ENCODE results near the gene RAD9A. TPM values are rescaled to one million over a fixed set of nuclear protein-coding genes. Genes with fewer than 3 reads are reported as not detected.

The RAD9A gene
- total RNA-seq, 1 donor from 2014 or later = 8.3 TPM

GRCh38 chr11:67393437-67393836, 1.7 kb downstream of the RAD9A start:
- Histone ChIP-seq H3K27me3 (ENCODE audit: control insufficient read depth, insufficient read depth, low read length) (no peaks in the 10 kb centered on the region), H3K4me3 (ENCODE audit: low read depth, low read length) (no peak overlapping the region), H3K36me3 (ENCODE audit: control insufficient read depth, insufficient read depth, low read length) (no peaks in the 10 kb centered on the region)
- DNase-seq (ENCODE audit: low read depth) = no peak
- TF ChIP-seq CTCF (IDR thresholded peaks at IDR 0.05; ENCODE audit: insufficient read depth, low read length, poor library complexity, severe bottlenecking) = no peak

- Histone ChIP-seq H3K4me3 (ENCODE audit: low read depth, low read length) (no peak overlapping the region), H3K36me3 (ENCODE audit: control insufficient read depth, insufficient read depth, low read length) (no peaks in the 10 kb centered on the region), H3K27me3 (ENCODE audit: control insufficient read depth, insufficient read depth, low read length) (no peaks in the 10 kb centered on the region)
- no peak for DNase-seq (ENCODE audit: low read depth)
- TF ChIP-seq CTCF (IDR thresholded peaks at IDR 0.05; ENCODE audit: insufficient read depth, low read length, poor library complexity, severe bottlenecking) = no peak
These were observed 2.2 kb downstream of the RAD9A start for GRCh38 chr11:67393990-67394389.

GRCh38 chr11:67395555-67396258, 3.9 kb downstream of the RAD9A start:
- TF ChIP-seq CTCF (IDR thresholded peaks at IDR 0.05; ENCODE audit: insufficient read depth, low read length, poor library complexity, severe bottlenecking) = no peak
- no peak for DNase-seq (ENCODE audit: low read depth)
- H3K27me3 ChIP-seq (ENCODE audit: control insufficient read depth, insufficient read depth, low read length) = no peaks in the 10 kb centered on the region
- H3K4me3 ChIP-seq (ENCODE audit: low read depth, low read length) = no peak overlapping the region
- H3K36me3 ChIP-seq (ENCODE audit: control insufficient read depth, insufficient read depth, low read length) = peaks cover 3% of the 10 kb centered on the region

GRCh38 chr11:67396259-67396581, 4.4 kb downstream of the RAD9A start:
- Histone ChIP-seq H3K27me3 (ENCODE audit: control insufficient read depth, insufficient read depth, low read length) (no peaks in the 10 kb centered on the region), H3K4me3 (ENCODE audit: low read depth, low read length) (no peak overlapping the region), H3K36me3 (ENCODE audit: control insufficient read depth, insufficient read depth, low read length) (peaks cover 3% of the 10 kb centered on the region)
- no peak for TF ChIP-seq CTCF (IDR thresholded peaks at IDR 0.05; ENCODE audit: insufficient read depth, low read length, poor library complexity, severe bottlenecking)
- no peak for DNase-seq (ENCODE audit: low read depth)

- no peak for DNase-seq (ENCODE audit: low read depth)
- no peak for TF ChIP-seq CTCF (IDR thresholded peaks at IDR 0.05; ENCODE audit: insufficient read depth, low read length, poor library complexity, severe bottlenecking)
- Histone ChIP-seq H3K4me3 (ENCODE audit: low read depth, low read length) (no peak overlapping the region), H3K27me3 (ENCODE audit: control insufficient read depth, insufficient read depth, low read length) (no peaks in the 10 kb centered on the region), H3K36me3 (ENCODE audit: control insufficient read depth, insufficient read depth, low read length) (peaks cover 3% of the 10 kb centered on the region)
These were observed 5.0 kb downstream of the RAD9A start for GRCh38 chr11:67396587-67397389.

All from kidney epithelial cell (primary cell).